K562 (cell line): ENCODE data around the gene ZC3H13. TPM values are rescaled to one million over a fixed set of nuclear protein-coding genes. Genes with fewer than 3 reads are reported as not detected.
A peak's percentile ranks its signal among the peaks of the same experiment; 100 is the strongest.

Source experiments
- ATAC-seq: fragments of 200-7000 bp; cut with Tn5 transposase; 3 replicates; pipeline ENCODE4 v1.9.1; 2020; ENCODE audit warnings: moderate library complexity
- BruUV-seq: library from RNA; stranded (reverse); fragments of 400-500 nt; replicated peaks from 2 replicates; lab custom pipeline; 2021; lab: Mats Ljungman, UMichigan
- CTCF ChIA-PET: fragments of 300-600 bp; formaldehyde crosslinking; extraction: SDS; loops from one replicate; lab custom pipeline; 2021; ENCODE audit warnings: low intra/inter-chr PET ratio; lab: Yijun Ruan, JAX
- POLR2A ChIA-PET: fragments of 300-600, 350-650 bp; sonication (Branson Sonifier 250); formaldehyde crosslinking; extraction: SDS; loops from one replicate; lab custom pipeline; 2021; ENCODE audit warnings: antibody characterized with exemption, inconsistent platforms; lab: Yijun Ruan, JAX
- DNase-seq, 4 experiments: peaks; one replicate each; pipeline versions ENCODE4 v3.0.0 to v3.0.0-alpha.2; 2011 to 2018; ENCODE audit warnings: low spot score in 3 of 4, mixed read lengths in 3 of 4; ENCODE audit errors: extremely low read depth in 1 of 4
- FAIRE-seq: peaks from 2 replicates; lab custom pipeline; 2011; peaks lifted over from hg19 to GRCh38; lab: Jason Lieb, UNC
- H2AFZ ChIP-seq: 2 replicates; pipeline ENCODE4 v1.6.0; 2011; ENCODE audit warnings: low read depth, low read length, control low read depth, inconsistent platforms
- H3K27ac ChIP-seq: fragments of 200-600 bp; 3 replicates; pipeline ENCODE4 v1.8.0; 2011; ENCODE audit warnings: low read depth, mild to moderate bottlenecking, control low read depth, inconsistent platforms, low read length, moderate library complexity, mixed read lengths; ENCODE audit errors: extremely low read depth
- H3K27me3 ChIP-seq, 2 experiments: fragments of 300-600 bp in 1 of 2; 2 replicates in 1 of 2; 3 replicates in 1 of 2; pipeline versions ENCODE4 v1.6.0 to v1.8.0; 2011; ENCODE audit warnings: inconsistent platforms in 2 of 2, low read length in 2 of 2, mild to moderate bottlenecking in 1 of 2, mixed read lengths in 1 of 2, moderate library complexity in 1 of 2; ENCODE audit not compliant: control insufficient read depth in 2 of 2, insufficient read depth in 2 of 2
- H3K36me3 ChIP-seq: fragments of 300-600 bp; 3 replicates; pipeline ENCODE4 v1.8.0; 2011; ENCODE audit warnings: mild to moderate bottlenecking, low read length, inconsistent platforms; ENCODE audit not compliant: control insufficient read depth, insufficient read depth
- H3K4me1 ChIP-seq, 2 experiments: fragments of 200-600 bp in 1 of 2; replicated peaks in 1 of 2; 2 replicates in 1 of 2; 3 replicates in 1 of 2; pipeline versions ENCODE4 v1.5.1 to v1.8.0; 2011; ENCODE audit warnings: inconsistent platforms in 2 of 2, low read length in 2 of 2, mild to moderate bottlenecking in 1 of 2, mixed read lengths in 1 of 2, moderate library complexity in 1 of 2; ENCODE audit not compliant: control insufficient read depth in 2 of 2, insufficient read depth in 2 of 2
- H3K4me2 ChIP-seq: 2 replicates; pipeline ENCODE4 v1.6.1; 2011; ENCODE audit warnings: low read length, control low read depth, inconsistent platforms, mixed read lengths; ENCODE audit not compliant: insufficient read depth
- H3K4me3 ChIP-seq: fragments of 200-600 bp; sonication (generic), shearing (Covaris generic); 2 replicates; pipeline ENCODE4 v1.5.1; 2016; ENCODE audit warnings: control low read depth, inconsistent platforms
- H3K79me2 ChIP-seq: fragments of 200-600 bp; 3 replicates; pipeline ENCODE4 v1.8.0; 2011; ENCODE audit warnings: low read length, inconsistent platforms; ENCODE audit not compliant: control insufficient read depth, insufficient read depth
- H3K9ac ChIP-seq, 2 experiments: 2 replicates each; pipeline versions ENCODE4 v1.6.0 to v1.6.1; 2011; ENCODE audit warnings: low read depth in 2 of 2, low read length in 2 of 2, control low read depth in 1 of 2, inconsistent platforms in 1 of 2, mild to moderate bottlenecking in 1 of 2, mixed read lengths in 1 of 2; ENCODE audit not compliant: insufficient read depth in 1 of 2
- H3K9me1 ChIP-seq: one replicate; pipeline ENCODE4 v1.6.0; 2011; ENCODE audit warnings: inconsistent platforms, mild to moderate bottlenecking, low read length, moderate library complexity; ENCODE audit not compliant: control insufficient read depth, insufficient read depth
- H3K9me3 ChIP-seq: replicated peaks from 2 replicates; pipeline ENCODE4 v1.5.1; 2011; ENCODE audit warnings: low read depth, low read length, inconsistent platforms; ENCODE audit not compliant: control insufficient read depth, insufficient read depth
- H4K20me1 ChIP-seq: replicated peaks from 2 replicates; pipeline ENCODE4 v1.6.1; 2011; ENCODE audit warnings: low read length, inconsistent platforms, mixed read lengths; ENCODE audit not compliant: control insufficient read depth, insufficient read depth
- BDP1 ChIP-seq: IDR thresholded peaks from 3 replicates; pipeline ENCODE4 v1.6.1; 2011; ENCODE audit not compliant: insufficient read length, insufficient read depth
- C11orf30 ChIP-seq: fragments of 450-650 bp; IDR thresholded peaks from 2 replicates; pipeline ENCODE4 v1.6.1; 2016; ENCODE audit warnings: low read depth, mild to moderate bottlenecking
- MECOM ChIP-seq: fragments of 250-450 bp; sonication (Bioruptor Pico); IDR thresholded peaks from 2 replicates; pipeline ENCODE4 v1.8.0; 2022; ENCODE audit warnings: inconsistent platforms
- NELFE ChIP-seq: IDR thresholded peaks from 2 replicates; pipeline ENCODE4 v1.6.1; 2011; ENCODE audit warnings: mild to moderate bottlenecking; ENCODE audit not compliant: insufficient read depth, insufficient read length
- PKNOX1 ChIP-seq: fragments of 450-650 bp; IDR thresholded peaks from 2 replicates; pipeline ENCODE4 v1.6.1; 2016
- SLC30A9 ChIP-seq: fragments of 250-450 bp; sonication (Bioruptor Pico); IDR thresholded peaks from 2 replicates; pipeline ENCODE4 v1.8.0; 2022; ENCODE audit warnings: mild to moderate bottlenecking, moderate library complexity
- TGIF2 ChIP-seq: sonication (generic); formaldehyde crosslinking; IDR thresholded peaks from 2 replicates; pipeline ENCODE4 v1.8.1; 2022; ENCODE audit warnings: mild to moderate bottlenecking, missing genetic modification reagents, moderate library complexity
- XRCC3 ChIP-seq: fragments of 450-650 bp; IDR thresholded peaks from 2 replicates; pipeline ENCODE4 v1.6.1; 2017; ENCODE audit warnings: mild to moderate bottlenecking, moderate library complexity
- ZNF23 ChIP-seq: fragments of 250-450 bp; sonication (Bioruptor Pico); IDR thresholded peaks from 2 replicates; pipeline ENCODE4 v1.4.0; 2020; ENCODE audit warnings: mild to moderate bottlenecking
- ZNF561 ChIP-seq: fragments of 450-650 bp; formaldehyde crosslinking; conservative IDR thresholded peaks from 2 replicates; pipeline ENCODE4 v1.4.0; 2020; ENCODE audit warnings: mild to moderate bottlenecking, moderate library complexity
- WGBS: fragments of 100-300 bp; shearing (Covaris generic); methylation state at CpG from one replicate; pipeline ENCODE4 v1.1.6; 2016; ENCODE audit warnings: low coverage, mixed read lengths; ENCODE audit not compliant: insufficient coverage; ENCODE audit errors: missing lambda C conversion rate; 5-methylcytosine and 5-hydroxymethylcytosine counted together
- in situ Hi-C: fragments of 300-500 bp; cut with MboI; formaldehyde crosslinking; loops from 4 replicates; pipeline ENCODE4 v1.15.0; 2018; ENCODE audit warnings: inconsistent platforms, mixed read lengths
- intact Hi-C: fragments of 100-400 bp; cut with micrococcal nuclease; formaldehyde crosslinking; loops from 2 replicates; pipeline ENCODE4 v1.14.2; 2022
- polyA plus RNA-seq, 8 experiments: library from polyadenylated mRNA; depleted of rRNA in 4 of 8; stranded (reverse) in 5 of 8; unstranded in 3 of 8; fragments of >200 nt; fragmentation: Nextera tagmentation in 2 of 8; fragmentation: Illumina TruSeq in 1 of 8; extraction: Ambion mirVana in 2 of 8; extraction: Trizol in 1 of 8; gene quantifications; 2 replicates each; pipeline versions ENCODE4 v1.2.1 to v1.2.3, GENCODE V29; 2011 to 2014; ENCODE audit warnings: inconsistent platforms in 1 of 8, missing spikeins in 1 of 8
- total RNA-seq, 7 experiments: library from RNA; depleted of rRNA in 6 of 7; stranded (reverse); fragments of >200 nt in 6 of 7; fragmentation: Illumina TruSeq in 2 of 7; extraction: Trizol in 2 of 7; gene quantifications; 2 replicates each; pipeline versions ENCODE4 v1.2.1 to v1.2.3, GENCODE V29; 2011 to 2021; ENCODE audit warnings: low replicate concordance in 1 of 7

Gene ZC3H13
- total and polyA plus RNA-seq, 9 of the 15 experiments (the other 6 are each of a cell fraction or from before 2014, with no cell fraction given) = 4.9 to 27.6 (median 12.1) TPM

DNA sequence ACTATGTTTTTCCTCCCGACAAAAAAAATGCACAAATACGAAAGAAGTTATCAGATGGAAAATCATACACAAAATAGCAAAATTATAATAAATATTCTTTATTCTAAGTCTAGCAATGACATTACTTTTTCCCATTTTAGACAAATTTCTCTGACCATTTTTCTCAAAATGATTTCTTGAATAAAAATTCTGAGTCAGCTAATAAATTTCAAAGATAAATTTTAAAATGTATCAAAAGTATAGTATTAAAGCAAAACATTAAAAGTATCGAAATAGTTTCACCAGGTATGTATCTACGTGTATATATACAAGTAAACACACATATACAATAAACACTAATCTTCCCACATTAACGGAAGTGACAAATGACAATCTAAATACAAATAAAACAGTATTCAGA lies 8.9 kb downstream of the ZC3H13 start (continued):
- TF ChIP-seq PKNOX1 (no peak), MECOM (CRISPR knock-in tag) (no peak), SLC30A9 (CRISPR knock-in tag) (no peak), C11orf30 (peak; percentile 64), ZNF561 (CRISPR knock-in tag) (no peak), ZNF23 (no peak), TGIF2 (no peak)

GRCh38 chr13:46041419-46041839 lies 11.1 kb downstream of the ZC3H13 start:
- intact Hi-C loops = no loop called here

More at GRCh38 chr13:46041419-46041839, 11.1 kb downstream of the ZC3H13 start:
- ChIA-PET POLR2A (no interaction called here), CTCF (no interaction called here)
- DNase-seq = no peak
- no peak for TF ChIP-seq XRCC3
- no peak for TF ChIP-seq NELFE
- no peak for TF ChIP-seq BDP1
- Histone ChIP-seq H3K9me3 (no peaks in the 10 kb centered on the region), H3K27ac (no peak overlapping the region), H4K20me1 (no peaks in the 10 kb centered on the region), H3K36me3 (peaks cover 28% of the 10 kb centered on the region), H3K9ac (no peak overlapping the region), H3K4me1 (no peaks in the 10 kb centered on the region), H3K4me2 (no peak overlapping the region), H2AFZ (no peak overlapping the region), H3K79me2 (peaks cover 10% of the 10 kb centered on the region; the same call in 2 of the 3 replicates), H3K27me3 (no peaks in the 10 kb centered on the region), H3K4me3 (no peak overlapping the region), H3K9me1 (no peaks in the 10 kb centered on the region)
- no TSS peak for BruUV-seq
- 98% methylated on average over 4 of the region's 4 CpGs for WGBS
- no peak for FAIRE-seq
- no peak for ATAC-seq
- in situ Hi-C loops = no loop called here
